Gastrocnemius medialis (tissue), 4 donors: ENCODE results near the gene STRIP1. TPM values are rescaled to one million over a fixed set of nuclear protein-coding genes. Genes with fewer than 3 reads are reported as not detected.
A peak's percentile ranks its signal among the peaks of the same experiment; 100 is the strongest.

Experiments used
- ATAC-seq, 2 donors: fragments of 150-250 bp; one replicate each; pipeline ENCODE4 v1.9.1; 2016
- DNase-seq, 2 donors: peaks; one replicate each; pipeline ENCODE4 v3.0.0-alpha.2; 2019
- H3K27ac ChIP-seq, 4 donors: fragments of 200-600 bp; sonication (generic); 1 replicate in 1 of 4; 2 replicates in 3 of 4; pipeline ENCODE4 v1.5.1; 2016 to 2018; ENCODE audit warnings: mild to moderate bottlenecking in 2 of 4, moderate library complexity in 1 of 4
- H3K27me3 ChIP-seq, 3 donors: fragments of 200-600 bp; sonication (generic) in 2 of 3; 1 replicate in 1 of 3; 2 replicates in 2 of 3; pipeline versions ENCODE4 v1.5.1 to v1.6.0; 2016 to 2019; ENCODE audit warnings: mild to moderate bottlenecking in 1 of 3, moderate library complexity in 1 of 3
- H3K36me3 ChIP-seq, 2 donors: fragments of 200-600 bp; sonication (generic) in 1 of 2; one replicate each; pipeline ENCODE4 v1.5.1; 2017 to 2018
- H3K4me1 ChIP-seq, 2 donors: fragments of 200-600 bp; sonication (generic) in 1 of 2; one replicate each; pipeline ENCODE4 v1.5.1; 2016 to 2017; ENCODE audit warnings: mild to moderate bottlenecking in 2 of 2
- H3K4me3 ChIP-seq, 4 donors: fragments of 200-600 bp; sonication (generic) in 3 of 4; 1 replicate in 1 of 4; 2 replicates in 3 of 4; pipeline ENCODE4 v1.5.1; 2016 to 2019; ENCODE audit warnings: mild to moderate bottlenecking in 2 of 4
- H3K9me3 ChIP-seq, 3 donors: fragments of 200-600 bp; sonication (generic) in 2 of 3; 1 replicate in 1 of 3; 2 replicates in 2 of 3; pipeline ENCODE4 v1.5.1; 2016 to 2019
- CTCF ChIP-seq, 5 experiments: fragments of 450-650 bp in 3 of 5; fragments of 200-600 bp in 2 of 5; sonication (generic) in 2 of 5; IDR thresholded peaks in 4 of 5; conservative IDR thresholded peaks in 1 of 5; 1 replicate in 4 of 5; 2 replicates in 1 of 5; pipeline ENCODE4 v1.5.1; 2016 to 2019; ENCODE audit warnings: antibody characterized with exemption in 5 of 5, mild to moderate bottlenecking in 3 of 5, moderate library complexity in 3 of 5
- POLR2A ChIP-seq, 2 donors: fragments of 450-650 bp; IDR thresholded peaks; one replicate each; pipeline ENCODE4 v1.6.1; 2017; ENCODE audit warnings: antibody characterized with exemption in 2 of 2, mild to moderate bottlenecking in 2 of 2, moderate library complexity in 2 of 2
- in situ Hi-C, 4 donors: fragments of 200-750 bp; cut with MboI; loops; one replicate each; pipeline versions ENCODE4 v1.15.0 to v1.8.0; 2017; ENCODE audit warnings: low sequenced_read_pairs in 4 of 4
- intact Hi-C: fragments of 100-400 bp; cut with DNase I; formaldehyde crosslinking; loops from one replicate; pipeline ENCODE4 v1.15.1; 2023; ENCODE audit warnings: low total_unique reads
- total RNA-seq, 4 donors: library from RNA; depleted of rRNA; stranded (reverse); fragments of >200 nt; gene quantifications; one replicate each; pipeline versions ENCODE4 v1.1.0 to v1.2.3, GENCODE V29; 2016

The STRIP1 gene
- total RNA-seq, 4 donors from 2014 or later: 17.9 to 31.4 (median 20.7) TPM

- no peaks in the 10 kb centered on the region for H3K27me3 ChIP-seq
- no peaks in the 10 kb centered on the region for H3K9me3 ChIP-seq
- DNase-seq (no peak), ATAC-seq (peak in 1 of 2 donors; percentile 19)
- H3K36me3 ChIP-seq: peaks cover 0 to 9% of the 10 kb centered on the region in 2 donors
- intact Hi-C loops (no loop called here), in situ Hi-C loops (no loop called here)
- H3K4me1 ChIP-seq: peaks cover 70 to 74% of the 10 kb centered on the region in 2 donors
- TF ChIP-seq CTCF (IDR thresholded peaks at IDR 0.05 in 4 of 5, conservative IDR thresholded peaks at IDR 0.05 in 1 of 5) (no peak), POLR2A (IDR thresholded peaks at IDR 0.05) (no peak)
- H3K27ac ChIP-seq: peak overlapping the region; percentile 84 to 91 (median 88)
- peak overlapping the region; percentile 40 to 59 (median 50) for H3K4me3 ChIP-seq
Observed at GRCh38 chr1:110004583-110004982, 29.8 kb upstream of the STRIP1 start.

DNA sequence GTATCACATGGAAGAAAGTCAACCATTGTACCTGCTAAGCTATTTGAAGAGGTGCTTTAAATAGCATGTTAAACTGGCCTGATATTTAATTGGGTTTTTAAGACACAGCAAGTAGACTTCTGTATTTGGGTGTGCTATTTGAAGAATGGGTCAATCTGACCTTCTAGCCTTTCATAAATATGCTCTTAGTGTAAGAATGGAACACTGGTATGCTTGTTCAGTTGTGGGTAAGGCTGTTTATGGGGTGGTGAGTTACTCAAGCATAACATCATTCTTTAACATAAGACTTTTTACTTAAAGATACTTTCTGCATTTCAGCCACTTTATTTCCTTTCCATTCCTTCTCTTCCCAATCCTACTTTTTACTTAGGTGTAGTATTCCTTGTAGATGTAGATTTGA lies 28.5 kb upstream of the STRIP1 start:
- no peak for ATAC-seq
- TF ChIP-seq POLR2A (IDR thresholded peaks at IDR 0.05) (no peak), CTCF (IDR thresholded peaks at IDR 0.05 in 4 of 5, conservative IDR thresholded peaks at IDR 0.05 in 1 of 5) (no peak)
- Histone ChIP-seq H3K27me3 (no peaks in the 10 kb centered on the region), H3K9me3 (no peaks in the 10 kb centered on the region), H3K36me3 (peaks cover 0 to 23% of the 10 kb centered on the region in 2 donors), H3K4me3 (peak overlapping the region; percentile 40 to 59 (median 50)), H3K4me1 (peaks cover 59 to 62% of the 10 kb centered on the region in 2 donors), H3K27ac (peak overlapping the region; percentile 84 to 91 (median 88))
- no peak for DNase-seq
- in situ Hi-C loops (no loop called here), intact Hi-C loops (no loop called here)

DNA sequence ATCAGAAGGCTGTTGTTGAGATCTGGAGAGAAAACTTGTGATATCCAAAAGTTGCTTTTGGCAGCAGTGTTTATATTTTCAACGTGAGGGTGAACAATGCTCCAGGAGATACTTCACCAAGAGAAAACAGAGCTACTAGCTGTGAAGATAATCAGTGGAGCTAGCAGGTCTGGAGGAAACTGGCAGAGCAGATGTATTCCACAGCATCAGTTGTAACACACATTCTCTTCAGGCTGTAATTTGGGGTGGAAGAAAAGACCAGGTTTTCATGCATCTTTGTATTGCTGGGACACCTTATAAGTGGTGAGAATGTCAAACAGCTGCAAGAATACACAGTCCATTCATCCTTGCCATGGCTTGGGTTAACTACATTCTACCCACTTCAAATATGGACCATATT lies 27.9 kb upstream of the STRIP1 start:
- peak overlapping the region; percentile 42 to 91 (median 88) for H3K27ac ChIP-seq
- no peaks in the 10 kb centered on the region for H3K27me3 ChIP-seq
- no peaks in the 10 kb centered on the region for H3K9me3 ChIP-seq
- intact Hi-C loops (no loop called here), in situ Hi-C loops (no loop called here)
- H3K4me3 ChIP-seq: peak overlapping the region; percentile 0 to 59 (median 50)
- ATAC-seq: no peak
- peaks cover 59 to 62% of the 10 kb centered on the region in 2 donors for H3K4me1 ChIP-seq
- no peak for DNase-seq
- TF ChIP-seq CTCF (IDR thresholded peaks at IDR 0.05 in 4 of 5, conservative IDR thresholded peaks at IDR 0.05 in 1 of 5) (no peak), POLR2A (IDR thresholded peaks at IDR 0.05) (no peak)
- H3K36me3 ChIP-seq: peaks cover 0 to 28% of the 10 kb centered on the region in 2 donors

DNA sequence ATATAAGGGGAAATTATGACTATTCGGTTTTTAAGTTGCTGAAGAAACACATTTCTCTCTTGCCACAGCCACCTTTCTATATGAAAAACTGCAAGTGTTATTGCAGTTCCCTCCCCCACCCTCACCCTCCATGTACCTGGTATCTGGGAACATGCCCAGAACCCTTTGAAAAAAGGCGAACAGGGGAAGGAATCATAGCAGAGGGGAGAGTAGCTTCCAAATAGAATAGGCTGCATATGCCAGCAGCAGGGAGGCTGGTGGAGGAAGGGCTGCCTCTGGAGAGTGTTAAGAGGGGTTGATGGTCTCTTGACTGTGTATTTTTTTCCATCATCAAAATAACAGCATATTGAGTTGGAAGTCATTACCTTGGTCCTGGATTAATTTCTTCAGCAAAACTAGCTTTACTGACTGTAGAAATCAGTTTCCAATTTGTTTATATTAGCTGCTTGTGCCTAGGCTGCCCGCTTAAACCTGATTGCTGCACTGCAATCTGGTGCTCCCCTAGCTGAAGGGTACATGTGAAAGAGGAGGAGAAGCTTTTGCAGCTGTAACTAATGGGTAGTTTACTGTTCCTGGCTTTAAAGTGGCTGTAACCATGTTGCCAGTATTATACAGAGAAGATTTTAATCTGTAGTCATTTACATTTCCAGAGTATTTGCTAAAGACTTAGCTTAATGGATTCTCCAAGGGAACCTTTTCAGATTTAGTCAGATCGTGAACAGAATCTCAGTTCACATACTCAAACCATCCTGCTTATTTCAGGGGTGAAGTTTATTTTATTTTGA lies 27.2 kb upstream of the STRIP1 start:
- Histone ChIP-seq H3K36me3 (peaks cover 0 to 35% of the 10 kb centered on the region in 2 donors), H3K27me3 (no peaks in the 10 kb centered on the region), H3K4me3 (peak overlapping the region in 3 of 4 donors; percentile 0 to 59 (median 45)), H3K27ac (peak overlapping the region; percentile 8 to 89 (median 40)), H3K9me3 (no peaks in the 10 kb centered on the region), H3K4me1 (peaks cover 53 to 54% of the 10 kb centered on the region in 2 donors)
- ATAC-seq (no peak), DNase-seq (no peak)
- intact Hi-C loops (no loop called here), in situ Hi-C loops (no loop called here)
- TF ChIP-seq CTCF (IDR thresholded peaks at IDR 0.05 in 4 of 5, conservative IDR thresholded peaks at IDR 0.05 in 1 of 5) (no peak), POLR2A (IDR thresholded peaks at IDR 0.05) (no peak)
